Measurements from ENCODE around the gene PRDM16. TPM values are rescaled to one million over a fixed set of nuclear protein-coding genes. Genes with fewer than 3 reads are reported as not detected.

The PRDM16 gene
- total and polyA plus RNA-seq, 2 donors (not counting 1 experiment from before 2014, with no cell fraction given) = 0.03 to 0.12 TPM

- Mint-ChIP-seq H3K9me3 (ENCODE audit: insufficient read depth) (no peaks in the 10 kb centered on the region), H3K4me3 (no peak overlapping the region), H3K27ac (no peak overlapping the region), H3K27me3 (no peaks in the 10 kb centered on the region), H3K4me1 (no peaks in the 10 kb centered on the region)
- no peaks in the 10 kb centered on the region for H3K4me1 ChIP-seq (ENCODE audit: control insufficient read depth in 2 of 2, insufficient read depth in 2 of 2, low read length in 2 of 2)
- ATAC-seq (ENCODE audit: low read depth) (no peak), DNase-seq (no peak)
- POLR2A ChIA-PET = no interaction called here
- intact Hi-C loops (cut with micrococcal nuclease) = no loop called here
- H2AFZ ChIP-seq (ENCODE audit: insufficient read depth, low read depth, low read length, poor library complexity, severe bottlenecking) = no peak overlapping the region
- H3K27ac ChIP-seq (ENCODE audit: low read length in 2 of 2) = no peak overlapping the region
- H3K36me3 ChIP-seq (replicated peaks in 1 of 2; ENCODE audit: control extremely low read depth in 1 of 2, control insufficient read depth in 1 of 2, extremely low read depth in 1 of 2, insufficient read depth in 2 of 2, low read length in 1 of 2) = no peaks in the 10 kb centered on the region
- H3K27me3 ChIP-seq (replicated peaks in 1 of 4; ENCODE audit: control extremely low read depth in 1 of 4, control insufficient read depth in 3 of 4, insufficient read depth in 4 of 4, low read length in 3 of 4) = no peaks in the 10 kb centered on the region
- CTCF ChIA-PET = no interaction called here
- H4K20me1 ChIP-seq (ENCODE audit: control insufficient read depth, insufficient read depth, low read length, poor library complexity, severe bottlenecking) = no peaks in the 10 kb centered on the region
- TF ChIP-seq, protein P1, sequence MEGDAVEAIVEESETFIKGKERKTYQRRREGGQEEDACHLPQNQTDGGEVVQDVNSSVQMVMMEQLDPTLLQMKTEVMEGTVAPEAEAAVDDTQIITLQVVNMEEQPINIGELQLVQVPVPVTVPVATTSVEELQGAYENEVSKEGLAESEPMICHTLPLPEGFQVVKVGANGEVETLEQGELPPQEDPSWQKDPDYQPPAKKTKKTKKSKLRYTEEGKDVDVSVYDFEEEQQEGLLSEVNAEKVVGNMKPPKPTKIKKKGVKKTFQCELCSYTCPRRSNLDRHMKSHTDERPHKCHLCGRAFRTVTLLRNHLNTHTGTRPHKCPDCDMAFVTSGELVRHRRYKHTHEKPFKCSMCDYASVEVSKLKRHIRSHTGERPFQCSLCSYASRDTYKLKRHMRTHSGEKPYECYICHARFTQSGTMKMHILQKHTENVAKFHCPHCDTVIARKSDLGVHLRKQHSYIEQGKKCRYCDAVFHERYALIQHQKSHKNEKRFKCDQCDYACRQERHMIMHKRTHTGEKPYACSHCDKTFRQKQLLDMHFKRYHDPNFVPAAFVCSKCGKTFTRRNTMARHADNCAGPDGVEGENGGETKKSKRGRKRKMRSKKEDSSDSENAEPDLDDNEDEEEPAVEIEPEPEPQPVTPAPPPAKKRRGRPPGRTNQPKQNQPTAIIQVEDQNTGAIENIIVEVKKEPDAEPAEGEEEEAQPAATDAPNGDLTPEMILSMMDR (IDR thresholded peaks at IDR 0.05) = no peak
- TF ChIP-seq EZH2 (IDR thresholded peaks at IDR 0.05; ENCODE audit: borderline replicate concordance, insufficient read depth, low read depth, low read length, poor library complexity, severe bottlenecking) = no peak
- H3K4me3 ChIP-seq (ENCODE audit: control extremely low read depth in 1 of 5, extremely low read depth in 1 of 5, insufficient read depth in 1 of 5, low read depth in 2 of 5, low read length in 4 of 5) = no peak overlapping the region
- no peak overlapping the region for H3K4me2 ChIP-seq (replicated peaks; ENCODE audit: low read depth, low read length, poor library complexity, severe bottlenecking)
- WGBS (ENCODE audit: insufficient coverage) = 91% methylated on average over 14 of the region's 16 CpGs
- no peak overlapping the region for H3K9ac ChIP-seq (ENCODE audit: low read length)
- no peaks in the 10 kb centered on the region for H3K79me2 ChIP-seq (ENCODE audit: control insufficient read depth, insufficient read depth, low read length)
- H3K9me3 ChIP-seq (ENCODE audit: control extremely low read depth in 1 of 3, control insufficient read depth in 2 of 3, insufficient read depth in 1 of 3, low read length in 2 of 3) = peaks cover 0 to 3% (median 0%) of the 10 kb centered on the region in 3 donors
Observed at GRCh38 chr1:3476666-3477065, 407.7 kb downstream of the PRDM16 start.

DNA sequence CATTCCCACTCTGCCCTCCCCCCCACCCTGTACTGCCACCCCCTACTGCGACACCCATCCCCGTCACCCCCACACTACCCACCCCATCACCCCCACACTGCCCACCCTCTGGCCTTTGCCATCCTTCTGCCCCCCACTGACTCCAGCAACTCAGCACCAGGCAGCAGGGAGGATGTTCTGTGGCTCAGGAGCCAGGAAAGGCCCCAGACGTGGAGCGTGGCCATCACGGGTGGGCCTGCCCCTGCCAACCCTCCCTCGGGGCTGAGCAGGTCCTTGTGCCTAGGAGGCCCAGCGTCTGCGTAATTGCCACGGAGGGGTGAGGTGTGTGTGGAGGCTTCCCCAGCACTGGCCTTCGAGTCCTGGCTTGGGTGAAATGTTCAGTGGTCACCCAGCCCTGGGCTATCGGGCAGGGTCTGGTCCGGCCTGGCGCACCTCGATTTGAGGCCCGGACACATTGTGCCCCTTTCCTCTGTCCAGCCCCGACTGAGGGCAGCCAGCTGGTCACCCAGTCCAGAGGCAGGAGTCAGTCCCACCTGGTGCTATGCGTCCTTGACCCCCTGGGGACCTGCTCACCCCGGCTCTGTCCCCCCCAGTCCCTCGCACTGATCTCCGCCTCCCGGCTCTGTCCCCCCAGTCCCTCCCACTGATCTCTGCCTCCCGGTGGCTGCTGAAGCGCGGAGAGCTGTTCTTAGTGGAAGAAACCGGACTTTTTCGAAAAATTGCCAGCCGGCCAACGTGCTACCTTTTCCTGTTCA is 408.4 kb downstream of the PRDM16 start:
- DNase-seq = no peak
- no peaks in the 10 kb centered on the region for H3K27me3 ChIP-seq (replicated peaks in 1 of 4; ENCODE audit: control extremely low read depth in 1 of 4, control insufficient read depth in 3 of 4, insufficient read depth in 4 of 4, low read length in 3 of 4)
- H4K20me1 ChIP-seq (ENCODE audit: control insufficient read depth, insufficient read depth, low read length, poor library complexity, severe bottlenecking) = no peaks in the 10 kb centered on the region
- H3K4me1 ChIP-seq (ENCODE audit: control insufficient read depth in 2 of 2, insufficient read depth in 2 of 2, low read length in 2 of 2) = no peaks in the 10 kb centered on the region
- no peak overlapping the region for H3K9ac ChIP-seq (ENCODE audit: low read length)
- no peak overlapping the region for H3K27ac ChIP-seq (ENCODE audit: low read length in 2 of 2)
- no peaks in the 10 kb centered on the region for H3K36me3 ChIP-seq (replicated peaks in 1 of 2; ENCODE audit: control extremely low read depth in 1 of 2, control insufficient read depth in 1 of 2, extremely low read depth in 1 of 2, insufficient read depth in 2 of 2, low read length in 1 of 2)
- H3K4me1 Mint-ChIP-seq = no peaks in the 10 kb centered on the region
- CTCF ChIA-PET = interaction anchor here (0.9 to 1.7 kb wide), 2 partner anchors 14 to 24 kb away, joined by 3 to 7 read pairs; no protein-coding TSS in a partner anchor
- H2AFZ ChIP-seq (ENCODE audit: insufficient read depth, low read depth, low read length, poor library complexity, severe bottlenecking) = no peak overlapping the region
- no peak overlapping the region for H3K27ac Mint-ChIP-seq
- TF ChIP-seq, protein P1 (IDR thresholded peaks at IDR 0.05) = no peak
- TF ChIP-seq EZH2 (IDR thresholded peaks at IDR 0.05; ENCODE audit: borderline replicate concordance, insufficient read depth, low read depth, low read length, poor library complexity, severe bottlenecking) = no peak
- no peak for ATAC-seq (ENCODE audit: low read depth)
- peaks cover 0 to 3% (median 0%) of the 10 kb centered on the region in 3 donors for H3K9me3 ChIP-seq (ENCODE audit: control extremely low read depth in 1 of 3, control insufficient read depth in 2 of 3, insufficient read depth in 1 of 3, low read length in 2 of 3)
- intact Hi-C loops (cut with micrococcal nuclease) = no loop called here
- no peak overlapping the region for H3K4me2 ChIP-seq (replicated peaks; ENCODE audit: low read depth, low read length, poor library complexity, severe bottlenecking)
- H3K4me3 ChIP-seq (ENCODE audit: control extremely low read depth in 1 of 5, extremely low read depth in 1 of 5, insufficient read depth in 1 of 5, low read depth in 2 of 5, low read length in 4 of 5) = no peak overlapping the region
- no peak overlapping the region for H3K4me3 Mint-ChIP-seq
- H3K9me3 Mint-ChIP-seq (ENCODE audit: insufficient read depth) = no peaks in the 10 kb centered on the region
- 72% methylated on average over 23 of the region's 28 CpGs for WGBS (ENCODE audit: insufficient coverage)
- no peaks in the 10 kb centered on the region for H3K27me3 Mint-ChIP-seq
- no peaks in the 10 kb centered on the region for H3K79me2 ChIP-seq (ENCODE audit: control insufficient read depth, insufficient read depth, low read length)
- POLR2A ChIA-PET = no interaction called here
